Progenitor cell of endocrine pancreas (in vitro differentiated cells): ENCODE measurements around the gene RAI1. TPM values are rescaled to one million over a fixed set of nuclear protein-coding genes. Genes with fewer than 3 reads are reported as not detected.
A peak's percentile ranks its signal among the peaks of the same experiment; 100 is the strongest.

Experiments used
- DNase-seq: peaks from one replicate; pipeline ENCODE4 v3.0.0; 2021; ENCODE audit warnings: low spot score; ENCODE audit not compliant: unreplicated experiment
- H3K27ac Mint-ChIP-seq: 2 replicates; pipeline ENCODE4 v1.8.0; 2021; ENCODE audit warnings: mild to moderate bottlenecking, moderate library complexity, mixed read lengths
- H3K27me3 Mint-ChIP-seq: 2 replicates; pipeline ENCODE4 v1.8.0; 2021; ENCODE audit warnings: mixed read lengths
- H3K36me3 Mint-ChIP-seq: 2 replicates; pipeline ENCODE4 v1.8.0; 2022; ENCODE audit warnings: mixed read lengths; ENCODE audit not compliant: insufficient read depth
- H3K4me1 Mint-ChIP-seq: 2 replicates; pipeline ENCODE4 v1.8.0; 2021; ENCODE audit warnings: low read depth, mixed read lengths
- H3K4me3 Mint-ChIP-seq: 2 replicates; pipeline ENCODE4 v1.8.0; 2021; ENCODE audit warnings: low read depth, mild to moderate bottlenecking, moderate library complexity, mixed read lengths
- H3K9me3 Mint-ChIP-seq: 2 replicates; pipeline ENCODE4 v1.8.0; 2021; ENCODE audit warnings: low read depth, mixed read lengths
- CTCF ChIP-seq: fragments of 200-600 bp; sonication (generic); IDR thresholded peaks from one replicate; pipeline ENCODE4 v1.5.0; 2021; ENCODE audit warnings: antibody characterized with exemption, mild to moderate bottlenecking; ENCODE audit not compliant: unreplicated experiment
- total RNA-seq: library from RNA; stranded (reverse); gene quantifications from 2 replicates; pipeline ENCODE4 v1.2.1, GENCODE V29; 2021

Gene RAI1
- total RNA-seq, 1 donor from 2014 or later, result 75.0 TPM

- Mint-ChIP-seq H3K9me3 (no peaks in the 10 kb centered on the region), H3K4me3 (no peak overlapping the region), H3K27ac (no peak overlapping the region), H3K27me3 (no peaks in the 10 kb centered on the region), H3K36me3 (no peaks in the 10 kb centered on the region), H3K4me1 (peaks cover 39% of the 10 kb centered on the region)
- no peak for DNase-seq
- no peak for TF ChIP-seq CTCF
Observed at GRCh38 chr17:17667231-17667630, 14.0 kb upstream of the RAI1 start.

GRCh38 chr17:17667947-17668346, 13.3 kb upstream of the RAI1 start:
- H3K4me3 Mint-ChIP-seq, result no peak overlapping the region
- H3K27me3 Mint-ChIP-seq, result no peaks in the 10 kb centered on the region
- no peak overlapping the region for H3K27ac Mint-ChIP-seq
- no peak for TF ChIP-seq CTCF
- no peaks in the 10 kb centered on the region for H3K36me3 Mint-ChIP-seq
- H3K9me3 Mint-ChIP-seq, result no peaks in the 10 kb centered on the region
- DNase-seq, result no peak
- H3K4me1 Mint-ChIP-seq, result peaks cover 35% of the 10 kb centered on the region

- DNase-seq, result no peak
- Mint-ChIP-seq H3K9me3 (no peaks in the 10 kb centered on the region), H3K4me3 (no peak overlapping the region), H3K27me3 (no peaks in the 10 kb centered on the region), H3K4me1 (peaks cover 31% of the 10 kb centered on the region), H3K36me3 (no peaks in the 10 kb centered on the region), H3K27ac (peak overlapping the region; percentile 84)
- no peak for TF ChIP-seq CTCF
Observed at GRCh38 chr17:17668358-17668757, 12.9 kb upstream of the RAI1 start.

GRCh38 chr17:17668775-17669579, 12.3 kb upstream of the RAI1 start:
- no peak overlapping the region for H3K4me3 Mint-ChIP-seq
- TF ChIP-seq CTCF, result no peak
- H3K9me3 Mint-ChIP-seq, result no peaks in the 10 kb centered on the region
- peak overlapping the region; percentile 84 for H3K27ac Mint-ChIP-seq
- peak; percentile 32 for DNase-seq
- H3K27me3 Mint-ChIP-seq, result no peaks in the 10 kb centered on the region
- H3K4me1 Mint-ChIP-seq, result peaks cover 27% of the 10 kb centered on the region
- no peaks in the 10 kb centered on the region for H3K36me3 Mint-ChIP-seq

GRCh38 chr17:17669580-17670235, 11.6 kb upstream of the RAI1 start:
- no peaks in the 10 kb centered on the region for H3K27me3 Mint-ChIP-seq
- peak overlapping the region; percentile 22 for H3K27ac Mint-ChIP-seq
- H3K9me3 Mint-ChIP-seq, result no peaks in the 10 kb centered on the region
- no peak for TF ChIP-seq CTCF
- peaks cover 25% of the 10 kb centered on the region for H3K4me1 Mint-ChIP-seq
- no peak for DNase-seq
- no peak overlapping the region for H3K4me3 Mint-ChIP-seq
- H3K36me3 Mint-ChIP-seq, result no peaks in the 10 kb centered on the region
